Measurements from ENCODE around the gene COL11A2. TPM values are rescaled to one million over a fixed set of nuclear protein-coding genes. Genes with fewer than 3 reads are reported as not detected.

Gene COL11A2
- total RNA-seq, 1 donor from 2014 or later = 0.32 TPM

DNA sequence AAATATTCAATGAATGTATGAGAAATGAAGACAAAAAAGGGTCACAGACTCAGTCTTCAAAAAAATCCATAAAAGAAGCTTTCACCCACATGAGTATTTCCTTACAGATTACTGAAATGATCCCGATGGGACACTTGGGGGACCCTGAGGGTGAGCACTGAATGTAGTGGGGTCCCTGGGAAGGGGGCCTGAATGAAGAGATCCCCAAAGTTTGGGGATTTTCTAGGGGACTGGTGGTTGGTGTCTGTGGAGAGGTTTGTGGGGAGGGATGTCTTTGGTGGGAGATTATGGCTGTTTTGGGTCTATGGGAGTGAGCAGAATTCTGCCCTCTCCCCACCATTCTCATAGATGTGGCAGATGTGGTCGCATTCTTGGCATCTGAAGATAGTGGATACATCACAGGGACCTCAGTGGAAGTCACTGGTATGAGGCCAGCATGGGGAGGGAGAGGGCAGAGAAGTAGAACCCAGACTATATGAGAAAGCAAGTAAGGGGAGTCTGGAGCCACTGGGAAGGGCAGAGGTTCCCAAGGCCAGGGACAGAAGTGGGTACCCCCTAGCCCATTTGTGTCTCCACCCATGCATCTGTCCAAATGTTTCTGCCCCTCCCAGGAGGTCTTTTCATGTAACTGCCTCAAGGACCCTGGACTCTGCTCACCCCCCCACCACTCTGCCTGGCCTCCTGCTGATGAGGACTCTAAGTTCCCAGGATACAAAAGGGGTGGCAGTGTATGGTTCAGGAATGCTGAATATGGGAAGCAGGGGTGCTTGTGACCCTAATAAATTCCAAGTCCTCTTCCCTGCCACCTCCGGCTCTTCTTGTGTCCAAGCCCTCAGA, 14.0 kb upstream of the COL11A2 start:
- ATAC-seq = no peak

- ATAC-seq = peak; percentile 18
Observed at GRCh38 chr6:33205191-33206026, 13.1 kb upstream of the COL11A2 start.

DNA sequence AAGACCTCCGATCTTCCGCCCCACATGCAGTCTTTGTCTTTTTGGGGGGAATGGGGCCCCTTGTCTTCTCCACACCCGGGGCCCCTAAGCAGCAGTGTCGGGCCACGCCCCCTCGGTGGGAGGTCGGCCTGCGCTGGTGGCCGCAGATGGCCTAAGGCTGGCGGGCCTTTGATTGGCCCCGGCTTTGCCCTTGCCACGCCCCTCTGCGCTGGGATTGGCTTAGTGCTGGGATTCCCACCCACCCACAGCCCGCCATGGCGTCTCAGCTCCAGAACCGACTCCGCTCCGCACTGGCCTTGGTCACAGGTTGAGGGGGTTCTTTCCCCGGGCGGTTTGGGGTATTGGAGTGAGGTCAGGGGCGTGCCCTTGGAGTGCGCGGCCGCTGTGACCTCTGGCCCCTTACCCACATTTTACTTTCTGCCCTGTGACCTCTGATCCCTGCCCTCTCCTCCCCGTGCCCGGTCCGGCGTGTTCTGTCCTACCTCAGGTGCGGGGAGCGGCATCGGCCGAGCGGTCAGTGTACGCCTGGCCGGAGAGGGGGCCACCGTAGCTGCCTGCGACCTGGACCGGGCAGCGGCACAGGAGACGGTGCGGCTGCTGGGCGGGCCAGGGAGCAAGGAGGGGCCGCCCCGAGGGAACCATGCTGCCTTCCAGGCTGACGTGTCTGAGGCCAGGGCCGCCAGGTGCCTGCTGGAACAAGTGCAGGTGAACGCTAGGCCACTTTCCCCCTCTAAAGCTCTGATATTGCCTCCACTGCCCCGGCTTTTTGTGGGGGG, 12.3 kb upstream of the COL11A2 start, which contains the start of gene HSD17B8:
HSD17B8 (plus strand) TSS at position 241 of the 776 bp plus-strand sequence; CDS start at position 255, 14 bp downstream.
- ATAC-seq = peak; percentile 67

DNA sequence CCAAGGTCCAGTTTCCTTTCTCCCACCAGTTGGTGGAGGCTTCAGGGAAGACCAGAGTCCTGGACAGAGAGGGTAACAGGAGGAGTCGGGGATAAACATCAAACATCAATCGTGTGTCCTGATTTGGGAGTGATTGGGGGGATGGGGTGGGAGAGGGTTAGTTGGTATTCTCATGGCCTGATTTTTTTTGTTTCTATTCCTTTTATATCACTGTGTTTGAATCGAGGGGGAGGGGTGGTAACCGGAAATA, 11.8 kb upstream of the COL11A2 start:
- no peak for ATAC-seq

- no peak for ATAC-seq
Observed at GRCh38 chr6:33203443-33204164, 11.3 kb upstream of the COL11A2 start.

DNA sequence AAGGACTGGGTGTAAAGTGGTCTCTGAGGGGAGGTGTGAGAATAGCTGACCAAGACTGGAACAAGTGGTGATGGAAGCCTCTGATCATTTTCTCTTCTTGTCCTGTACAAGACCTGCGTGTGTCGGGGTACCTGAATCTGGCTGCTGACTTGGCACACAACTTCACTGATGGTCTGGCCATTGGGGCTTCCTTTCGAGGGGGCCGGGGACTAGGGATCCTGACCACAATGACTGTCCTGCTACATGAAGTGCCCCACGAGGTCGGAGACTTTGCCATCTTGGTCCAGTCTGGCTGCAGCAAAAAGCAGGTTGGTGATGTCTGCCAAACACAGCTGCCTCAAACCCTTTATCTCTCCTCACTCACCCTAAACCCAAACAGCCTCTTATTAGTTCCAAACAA, 10.5 kb upstream of the COL11A2 start:
- no peak for ATAC-seq

DNA sequence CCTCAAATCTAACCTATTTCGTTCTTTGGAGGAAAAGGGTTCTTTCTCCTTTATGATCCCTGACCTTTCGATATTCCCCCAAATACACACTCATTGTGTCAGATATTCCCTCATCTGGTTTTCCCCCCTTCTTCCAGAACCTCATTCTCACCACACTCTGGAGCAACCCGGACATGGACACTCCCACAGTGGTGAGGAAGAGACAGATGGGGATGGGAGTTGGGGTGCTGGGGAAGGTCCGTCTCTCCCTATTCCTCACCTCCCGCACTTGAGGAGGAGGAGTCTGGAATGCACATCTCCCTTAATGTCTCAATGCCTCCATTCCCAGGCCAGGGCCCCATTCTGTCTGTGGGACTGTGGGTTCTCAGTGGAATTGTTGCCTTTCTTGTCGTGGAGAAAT, 9.7 kb upstream of the COL11A2 start:
- ATAC-seq = no peak

DNA sequence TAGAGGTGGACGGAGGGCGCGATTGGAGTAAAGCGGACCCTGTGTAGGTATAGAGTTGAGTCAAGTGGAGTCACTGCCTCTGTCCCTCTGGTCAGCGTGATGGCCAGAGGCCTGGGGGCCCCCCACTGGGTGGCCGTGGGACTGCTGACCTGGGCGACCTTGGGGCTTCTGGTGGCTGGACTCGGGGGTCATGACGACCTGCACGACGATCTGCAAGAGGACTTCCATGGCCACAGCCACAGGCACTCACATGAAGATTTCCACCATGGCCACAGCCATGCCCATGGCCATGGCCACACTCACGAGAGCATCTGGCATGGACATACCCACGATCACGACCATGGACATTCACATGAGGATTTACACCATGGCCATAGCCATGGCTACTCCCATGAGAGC, 8.9 kb upstream of the COL11A2 start:
- ATAC-seq = peak; percentile 0

- ATAC-seq = peak; percentile 82
Observed at GRCh38 chr6:33200219-33201146, 8.2 kb upstream of the COL11A2 start, which contains the start of the genes RXRB and SLC39A7. RXRB (minus strand) TSS chr6:33200665; CDS start chr6:33200476, 189 bp downstream. SLC39A7 (plus strand) TSS chr6:33200867; CDS start chr6:33201246, 379 bp downstream.

DNA sequence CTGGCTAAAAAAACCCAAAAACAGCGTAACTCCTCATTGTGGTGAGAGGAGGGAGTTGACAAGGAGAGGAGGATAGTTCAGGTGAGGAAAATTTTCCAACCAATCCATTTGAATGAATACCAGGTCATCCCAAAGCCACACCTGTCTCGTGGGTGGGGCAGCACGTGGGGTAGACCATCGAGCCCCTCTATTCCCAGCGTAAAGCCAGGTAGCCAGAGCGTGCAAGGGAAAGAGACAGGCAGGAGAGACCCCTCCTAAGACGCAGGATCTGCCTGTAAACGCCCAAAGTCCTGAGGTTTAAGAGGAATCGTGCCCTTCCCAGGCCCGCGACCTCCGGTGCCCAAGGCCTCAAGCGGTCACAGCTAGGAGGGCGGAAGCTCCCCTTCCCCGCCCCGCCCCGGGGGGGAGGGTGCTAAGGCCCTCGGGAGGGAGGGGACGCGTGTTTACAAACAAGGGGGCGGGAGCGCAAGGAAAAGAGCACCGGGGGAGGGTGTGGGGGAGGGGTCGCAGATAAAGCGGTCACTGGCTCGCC, 7.5 kb upstream of the COL11A2 start:
- peak; percentile 42 for ATAC-seq

DNA sequence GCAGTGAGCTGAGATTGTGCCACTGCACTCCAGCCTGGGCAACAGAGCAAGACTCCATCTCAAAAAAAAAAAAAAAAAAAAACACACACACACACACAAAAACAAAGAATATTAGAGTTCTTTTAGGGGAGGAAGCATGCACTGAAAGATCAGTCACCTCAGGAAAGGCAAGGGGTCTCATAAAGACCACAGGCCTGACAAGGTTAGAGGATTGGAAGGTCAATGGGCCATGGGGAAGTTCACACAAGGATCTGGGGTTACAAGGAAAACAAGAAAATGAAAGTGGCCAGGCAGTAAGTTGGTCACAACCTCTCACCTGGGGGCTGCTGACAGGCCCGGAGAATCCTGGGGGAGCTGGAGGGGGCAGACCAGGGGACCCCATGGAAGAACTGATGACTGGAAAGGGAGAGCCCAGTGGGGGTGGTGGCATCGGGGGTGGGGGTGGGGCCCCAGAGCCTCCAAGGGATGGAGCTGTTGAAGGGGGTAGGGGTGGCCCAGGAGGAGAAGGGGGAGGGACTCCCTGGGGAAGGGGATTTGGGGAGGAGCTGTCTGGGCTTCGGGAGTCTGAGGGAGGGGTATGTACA, 6.7 kb upstream of the COL11A2 start:
- no peak for ATAC-seq

GRCh38 chr6:33198159-33198852, 6.0 kb upstream of the COL11A2 start:
- ATAC-seq = no peak

- peak; percentile 26 for ATAC-seq
Observed at GRCh38 chr6:33197431-33198048, 5.3 kb upstream of the COL11A2 start.

- ATAC-seq = no peak
Observed at GRCh38 chr6:33195304-33196165, 3.3 kb upstream of the COL11A2 start.

DNA sequence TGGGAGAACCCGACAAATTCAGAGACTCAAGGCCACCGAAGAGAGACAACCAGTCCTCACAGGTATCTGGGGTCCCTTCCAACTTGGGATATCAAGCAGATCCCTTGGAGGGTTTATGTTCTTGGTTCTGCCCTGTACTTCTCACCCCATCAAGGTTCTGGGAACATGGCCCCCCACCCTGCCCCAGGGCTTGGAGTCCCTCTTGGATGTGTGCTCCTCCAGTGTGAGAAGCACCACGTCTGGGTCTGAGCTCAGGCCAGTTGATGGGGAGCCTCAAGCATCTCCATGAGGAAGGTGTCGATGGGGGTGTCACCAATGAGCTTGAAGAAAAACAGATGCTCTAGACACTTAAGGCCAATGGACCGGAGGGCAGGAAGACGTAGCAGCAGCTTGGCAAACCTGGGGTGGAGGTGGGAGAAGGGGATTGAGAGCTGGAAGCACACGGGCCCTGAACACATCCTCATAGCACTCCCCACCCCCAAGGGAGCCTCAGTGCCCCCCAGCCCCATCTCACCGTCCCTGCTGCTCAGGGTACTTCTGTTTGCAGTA, 2.2 kb upstream of the COL11A2 start:
- no peak for ATAC-seq

DNA sequence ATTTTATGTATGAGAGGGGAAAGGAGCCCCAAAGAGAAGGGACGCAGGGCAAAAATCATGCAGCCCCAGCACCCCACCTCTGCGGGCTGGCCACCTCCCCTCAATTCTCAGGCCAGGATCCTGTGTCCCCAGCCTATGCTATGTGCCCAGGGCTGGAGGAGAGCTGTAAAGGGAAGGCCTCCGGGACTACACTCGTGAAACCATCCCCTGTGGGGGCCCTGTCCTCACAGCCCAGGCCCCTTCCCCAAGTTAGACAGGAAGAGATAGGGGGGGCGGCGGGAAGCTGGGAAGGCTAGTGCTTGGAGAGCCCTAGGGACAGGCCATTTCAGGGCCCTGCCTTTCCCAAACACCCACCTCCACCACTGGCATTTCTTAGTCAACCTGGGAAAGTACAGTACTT, 1.4 kb upstream of the COL11A2 start:
- ATAC-seq = no peak

GRCh38 chr6:33192671-33193602, 670 bp upstream of the COL11A2 start:
- ATAC-seq = peak; percentile 5

Measured in esophagus mucosa (tissue), 1 donor.